Suprapubic skin (tissue), 4 donors: ENCODE data around the gene HIGD1C.

Experiments
- POLR2A ChIP-seq, 2 donors: fragments of 450-650 bp; IDR thresholded peaks; one replicate each; pipeline ENCODE4 v1.6.1; 2017; ENCODE audit warnings: antibody characterized with exemption in 2 of 2, mild to moderate bottlenecking in 2 of 2, moderate library complexity in 2 of 2
- POLR2AphosphoS5 ChIP-seq, 3 donors: sonication (generic); formaldehyde crosslinking; IDR thresholded peaks; one replicate each; pipeline ENCODE4 v1.6.1; 2017; ENCODE audit warnings: antibody characterized with exemption in 3 of 3
- TF ChIP-seq, protein P1 (sequence below), 2 donors: fragments of 200-600 bp in 1 of 2; fragments of 450-650 bp in 1 of 2; sonication (generic) in 1 of 2; IDR thresholded peaks; one replicate each; pipeline ENCODE4 v1.5.1; 2016 to 2019; ENCODE audit warnings: antibody characterized with exemption in 2 of 2, mild to moderate bottlenecking in 1 of 2, moderate library complexity in 1 of 2

DNA sequence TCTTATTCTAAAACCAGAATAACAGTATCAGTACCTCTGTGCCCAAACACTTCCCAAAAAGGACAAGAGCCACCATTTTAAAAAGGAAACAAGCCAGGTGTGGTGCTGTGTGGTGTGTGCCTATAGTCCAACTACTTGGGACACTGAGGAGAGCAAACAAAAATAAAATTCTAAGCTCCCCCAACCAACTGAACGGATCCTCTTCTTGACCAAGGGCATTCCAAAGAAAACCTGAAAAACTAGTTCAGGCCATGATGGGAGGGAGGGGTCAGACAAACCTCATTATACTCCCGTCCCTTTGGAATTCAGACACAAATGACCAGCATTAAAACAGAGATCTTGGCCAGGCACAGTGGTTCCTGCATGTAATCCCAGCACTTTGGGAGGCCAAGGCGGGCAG, 53.3 kb downstream of the HIGD1C start:
- TF ChIP-seq, protein P1, sequence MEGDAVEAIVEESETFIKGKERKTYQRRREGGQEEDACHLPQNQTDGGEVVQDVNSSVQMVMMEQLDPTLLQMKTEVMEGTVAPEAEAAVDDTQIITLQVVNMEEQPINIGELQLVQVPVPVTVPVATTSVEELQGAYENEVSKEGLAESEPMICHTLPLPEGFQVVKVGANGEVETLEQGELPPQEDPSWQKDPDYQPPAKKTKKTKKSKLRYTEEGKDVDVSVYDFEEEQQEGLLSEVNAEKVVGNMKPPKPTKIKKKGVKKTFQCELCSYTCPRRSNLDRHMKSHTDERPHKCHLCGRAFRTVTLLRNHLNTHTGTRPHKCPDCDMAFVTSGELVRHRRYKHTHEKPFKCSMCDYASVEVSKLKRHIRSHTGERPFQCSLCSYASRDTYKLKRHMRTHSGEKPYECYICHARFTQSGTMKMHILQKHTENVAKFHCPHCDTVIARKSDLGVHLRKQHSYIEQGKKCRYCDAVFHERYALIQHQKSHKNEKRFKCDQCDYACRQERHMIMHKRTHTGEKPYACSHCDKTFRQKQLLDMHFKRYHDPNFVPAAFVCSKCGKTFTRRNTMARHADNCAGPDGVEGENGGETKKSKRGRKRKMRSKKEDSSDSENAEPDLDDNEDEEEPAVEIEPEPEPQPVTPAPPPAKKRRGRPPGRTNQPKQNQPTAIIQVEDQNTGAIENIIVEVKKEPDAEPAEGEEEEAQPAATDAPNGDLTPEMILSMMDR (IDR thresholded peaks at IDR 0.05): no peak
- TF ChIP-seq POLR2A (IDR thresholded peaks at IDR 0.05) (no peak), POLR2AphosphoS5 (IDR thresholded peaks at IDR 0.05) (no peak)
